Suppressor macrophage (primary cell): ENCODE measurements around the gene UPF1.

Experiments
- DNase-seq, 4 experiments: peaks; one replicate each; pipeline ENCODE4 v3.0.0-alpha.2; 2020 to 2022

UPF1 gene

DNA sequence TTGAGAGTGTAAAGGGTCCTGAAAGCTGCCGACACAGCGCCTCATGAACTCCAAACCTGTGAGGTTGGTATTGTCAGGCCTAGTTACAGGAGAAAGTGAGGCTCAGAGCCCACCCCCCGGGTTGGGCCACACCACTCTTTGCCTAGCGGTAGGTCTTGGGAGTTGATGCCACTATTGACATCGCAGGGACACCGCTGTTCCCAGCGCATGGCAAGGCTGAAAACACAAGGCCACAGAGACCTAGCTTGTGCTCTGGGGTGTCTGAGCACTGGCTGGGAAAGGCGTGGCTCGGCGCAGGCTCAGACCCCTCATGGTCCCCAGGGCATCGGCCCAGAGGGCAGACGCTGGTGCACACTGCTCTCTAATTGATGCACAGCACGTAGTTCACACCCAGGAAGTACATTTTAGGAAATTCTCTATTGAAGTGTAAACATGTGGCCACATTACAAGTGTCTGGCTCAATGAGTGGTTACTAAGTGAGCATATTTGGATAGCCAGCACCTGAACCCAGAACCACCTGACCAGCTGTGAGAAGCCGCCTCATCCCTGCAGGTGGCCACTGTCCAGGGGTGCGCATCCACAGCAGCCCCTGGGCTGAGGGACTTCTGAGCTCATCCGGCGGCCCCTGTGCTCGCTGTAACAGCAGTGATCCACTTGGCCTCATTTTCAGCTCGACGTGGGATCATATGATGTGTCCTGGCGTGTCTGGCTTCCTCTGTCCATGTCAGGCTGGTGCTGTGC is 27.3 kb downstream of the UPF1 start:
- DNase-seq, result no peak

DNA sequence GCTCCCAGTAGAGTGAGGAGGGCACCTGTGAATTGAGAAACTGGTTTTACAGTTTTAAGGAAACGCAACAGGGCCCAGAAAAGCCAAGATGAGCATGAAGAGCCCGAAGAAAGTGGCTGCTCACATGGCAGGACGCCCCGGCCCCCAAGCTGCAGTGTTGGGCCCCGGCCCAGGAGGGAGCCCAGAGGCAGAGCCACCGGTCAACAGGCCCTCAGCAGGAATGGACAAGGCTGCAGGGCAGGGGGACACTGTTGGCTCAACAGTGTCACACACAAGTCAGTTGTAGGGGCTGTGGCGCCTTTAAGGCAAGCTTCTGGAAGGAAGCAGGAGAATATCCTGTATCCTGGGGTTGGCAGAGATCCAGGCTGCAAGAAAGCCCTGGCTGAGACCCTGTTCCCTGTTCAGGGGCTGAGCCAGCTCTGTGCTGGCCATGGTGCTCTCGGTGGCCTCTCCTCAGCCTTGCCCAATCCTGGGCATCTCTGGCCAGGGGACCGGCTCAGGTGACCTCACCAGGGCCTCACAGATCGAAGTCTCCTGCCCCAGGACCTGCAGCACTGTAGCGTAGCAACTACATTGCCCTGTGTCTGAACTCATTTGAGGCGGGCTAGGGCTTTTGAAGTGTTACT is 28.0 kb downstream of the UPF1 start:
- no peak for DNase-seq

- DNase-seq, result no peak
Observed at GRCh38 chr19:18860302-18860700, 28.5 kb downstream of the UPF1 start.

DNA sequence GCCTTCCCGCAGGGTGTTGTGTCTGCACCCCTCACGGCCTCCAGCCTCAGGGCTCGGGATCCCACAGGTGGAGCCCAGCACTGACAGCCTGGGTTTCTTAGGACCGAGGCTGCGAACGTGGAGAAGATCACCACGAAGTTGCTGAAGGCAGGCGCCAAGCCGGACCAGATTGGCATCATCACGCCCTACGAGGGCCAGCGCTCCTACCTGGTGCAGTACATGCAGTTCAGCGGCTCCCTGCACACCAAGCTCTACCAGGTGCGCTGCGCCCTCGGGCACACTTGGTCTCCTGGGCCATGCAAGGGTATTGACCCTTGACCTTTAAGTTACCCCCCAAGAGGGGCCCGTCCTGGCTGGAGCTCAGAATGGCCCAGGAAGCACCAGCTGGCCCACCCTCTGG is 29.0 kb downstream of the UPF1 start:
- no peak for DNase-seq

DNA sequence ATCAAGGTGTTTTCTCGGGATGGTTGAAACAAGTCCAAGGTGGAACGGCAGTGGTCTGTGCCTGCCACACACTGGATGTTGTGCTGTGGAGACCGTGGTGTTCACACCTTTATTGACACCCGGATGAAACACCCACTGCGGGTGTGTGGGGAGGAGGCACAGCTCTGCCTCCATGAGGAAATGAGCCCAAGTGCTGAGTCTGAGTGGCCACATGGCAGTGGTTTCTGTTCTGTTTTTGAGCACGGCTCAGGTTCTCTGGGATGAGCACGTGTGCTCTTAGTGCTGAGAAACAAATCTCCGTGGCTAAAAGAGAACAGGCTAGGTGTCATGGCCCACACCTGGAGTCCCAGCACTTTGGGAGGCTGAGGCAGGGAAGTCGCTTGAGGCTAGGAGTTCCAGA is 29.5 kb downstream of the UPF1 start:
- DNase-seq, result peak; percentile 11 to 54 (median 36)

DNA sequence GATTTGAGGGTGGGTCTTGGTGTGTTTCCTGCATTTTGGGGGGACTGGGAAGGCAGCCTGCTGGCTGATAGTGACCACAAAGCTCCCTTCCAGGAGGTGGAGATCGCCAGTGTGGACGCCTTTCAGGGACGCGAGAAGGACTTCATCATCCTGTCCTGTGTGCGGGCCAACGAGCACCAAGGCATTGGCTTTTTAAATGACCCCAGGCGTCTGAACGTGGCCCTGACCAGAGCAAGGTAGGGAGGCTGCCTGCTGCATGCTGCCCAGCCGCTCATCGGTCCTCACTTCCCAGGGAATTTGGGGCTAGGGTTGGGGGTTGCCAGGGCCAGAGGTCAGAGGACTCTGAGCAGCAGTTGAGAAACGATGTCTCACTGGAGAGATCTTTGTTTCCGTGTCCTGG is 30.2 kb downstream of the UPF1 start:
- no peak for DNase-seq

GRCh38 chr19:18862976-18863842 is 31.4 kb downstream of the UPF1 start:
- no peak for DNase-seq

- no peak for DNase-seq
Observed at GRCh38 chr19:18863843-18864362, 32.1 kb downstream of the UPF1 start.

DNA sequence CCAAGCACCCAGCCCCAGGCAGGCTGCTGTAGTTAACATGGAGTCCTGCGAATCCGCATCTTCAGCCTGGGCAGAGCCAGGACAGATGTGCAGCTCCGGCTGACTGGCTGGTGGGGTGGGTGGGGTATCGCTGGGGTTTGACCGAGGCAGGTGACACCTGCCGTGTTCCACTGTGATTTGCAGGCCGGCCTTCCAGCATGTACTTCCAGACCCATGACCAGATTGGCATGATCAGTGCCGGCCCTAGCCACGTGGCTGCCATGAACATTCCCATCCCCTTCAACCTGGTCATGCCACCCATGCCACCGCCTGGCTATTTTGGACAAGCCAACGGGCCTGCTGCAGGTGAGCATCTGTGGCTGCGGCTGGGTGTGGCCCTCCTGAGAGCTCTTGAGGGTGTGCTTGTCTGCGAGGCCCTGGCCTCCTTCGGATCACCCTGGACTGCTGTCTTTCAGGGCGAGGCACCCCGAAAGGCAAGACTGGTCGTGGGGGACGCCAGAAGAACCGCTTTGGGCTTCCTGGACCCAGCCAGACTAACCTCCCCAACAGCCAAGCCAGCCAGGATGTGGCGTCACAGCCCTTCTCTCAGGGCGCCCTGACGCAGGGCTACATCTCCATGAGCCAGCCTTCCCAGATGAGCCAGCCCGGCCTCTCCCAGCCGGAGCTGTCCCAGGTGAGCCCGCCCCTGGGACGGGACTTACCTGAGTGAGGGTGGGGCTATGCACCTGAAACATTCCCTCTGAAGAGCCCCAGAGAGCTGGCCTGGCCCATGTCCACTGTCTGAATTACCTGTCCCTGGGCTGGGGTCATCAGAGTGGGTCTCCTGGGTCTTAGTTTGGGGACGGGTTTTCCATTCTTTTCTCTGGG is 33.6 kb downstream of the UPF1 start:
- DNase-seq, result no peak

GRCh38 chr19:18865973-18866799 is 34.4 kb downstream of the UPF1 start:
- peak; percentile 71 to 90 (median 84) for DNase-seq

GRCh38 chr19:18866800-18867123 is 35.0 kb downstream of the UPF1 start:
- DNase-seq, result no peak

DNA sequence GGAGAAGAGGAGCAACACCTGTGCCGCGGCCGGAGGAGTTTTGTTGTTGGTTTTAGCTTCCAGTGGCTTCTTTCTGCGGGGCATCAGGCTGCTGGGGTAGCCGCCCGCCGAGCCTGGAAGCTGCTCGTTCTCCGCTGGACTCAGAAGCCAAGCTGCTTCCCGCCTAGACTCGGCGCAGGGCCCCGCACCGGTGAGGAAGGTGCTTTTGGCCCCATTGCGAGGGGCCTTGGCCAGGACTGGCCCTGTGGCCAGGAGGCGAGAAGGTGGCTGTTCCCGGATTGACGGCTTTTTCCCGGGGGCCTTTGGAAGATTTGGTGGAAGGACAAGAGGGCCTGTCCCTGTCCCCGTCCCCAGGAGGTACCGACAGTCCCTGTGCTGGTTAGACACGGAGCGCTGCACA is 35.4 kb downstream of the UPF1 start:
- no peak for DNase-seq

DNA sequence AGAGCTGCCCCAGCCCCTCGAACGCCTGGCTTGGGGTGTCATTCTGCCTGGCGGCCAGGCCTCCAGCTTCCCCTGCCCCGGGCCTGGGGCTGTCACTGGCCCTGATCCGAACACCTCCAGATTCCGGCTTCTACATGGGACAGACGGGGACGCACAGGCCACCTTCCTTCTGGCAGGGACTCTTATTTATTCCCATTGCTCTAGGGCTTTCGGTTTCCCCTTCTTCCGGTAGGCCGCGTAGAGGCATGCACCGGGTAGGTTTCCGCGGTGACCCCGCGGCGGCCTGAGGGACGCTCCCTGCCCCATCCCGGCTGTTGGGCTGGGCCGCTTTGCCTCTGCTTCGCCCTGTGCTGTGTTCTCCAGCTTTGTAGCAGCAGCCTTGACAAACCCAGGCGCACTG is 36.0 kb downstream of the UPF1 start:
- no peak for DNase-seq

DNA sequence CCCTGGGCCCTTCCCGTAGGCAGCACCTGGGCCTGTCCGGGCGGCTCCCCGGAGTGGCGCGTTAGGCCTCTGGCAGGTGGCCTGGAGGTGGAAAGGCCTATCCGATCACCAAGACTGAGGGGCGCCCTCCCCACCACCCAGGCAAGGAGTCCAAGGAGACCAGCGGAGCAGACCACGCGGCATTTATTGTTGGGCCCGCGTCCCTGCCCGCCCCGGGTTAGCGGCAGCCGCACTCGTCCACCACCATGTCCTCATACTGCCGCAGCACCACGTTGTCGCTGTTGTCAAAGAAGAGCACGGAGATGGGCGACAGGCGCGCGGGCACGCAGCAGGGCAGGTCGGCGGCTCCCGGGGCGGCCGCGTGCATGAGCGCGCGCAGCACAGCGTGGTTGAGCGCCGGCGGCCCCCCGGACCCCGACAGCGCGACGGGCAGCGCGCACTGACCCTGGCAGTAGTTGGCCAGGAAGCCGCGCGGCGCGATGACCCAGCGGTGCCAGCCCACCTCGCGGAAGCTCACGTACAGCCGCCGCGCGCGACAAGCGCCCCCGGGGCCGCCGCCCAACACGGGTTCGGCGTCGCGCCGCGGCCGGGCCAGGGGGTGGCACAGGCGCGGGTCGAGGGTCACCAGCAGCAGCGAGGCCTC is 36.7 kb downstream of the UPF1 start:
- no peak for DNase-seq

GRCh38 chr19:18869023-18869618 is 37.4 kb downstream of the UPF1 start:
- DNase-seq, result no peak

GRCh38 chr19:18869781-18870530 is 38.2 kb downstream of the UPF1 start:
- no peak for DNase-seq

- DNase-seq, result peak in 3 of 4 experiments; percentile 17 to 34 (median 23)
Observed at GRCh38 chr19:18870531-18871172, 38.9 kb downstream of the UPF1 start.

DNA sequence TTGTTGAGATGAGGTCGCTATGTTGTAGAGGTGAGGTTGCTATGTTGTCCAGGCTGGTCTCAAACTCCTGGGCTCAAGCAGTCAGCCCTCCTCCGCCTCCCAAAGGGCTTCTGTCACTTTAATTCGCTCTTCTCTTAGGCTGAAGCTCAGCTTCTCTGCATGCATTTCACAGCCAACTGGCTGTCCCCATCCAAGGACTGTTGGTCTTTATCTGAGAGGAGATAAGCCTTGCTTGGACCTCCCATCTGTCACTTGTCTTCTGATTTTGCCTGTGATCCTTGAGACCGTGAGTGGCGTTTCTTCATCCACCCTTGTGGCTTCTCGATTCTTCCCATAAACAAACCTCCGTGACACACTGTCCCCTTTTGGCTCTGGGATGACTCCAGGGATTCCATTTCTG is 39.8 kb downstream of the UPF1 start:
- DNase-seq, result no peak

- DNase-seq, result no peak
Observed at GRCh38 chr19:18875726-18876125, 44.0 kb downstream of the UPF1 start.
